Measurements from ENCODE around the gene LPCAT1. TPM values are rescaled to one million over a fixed set of nuclear protein-coding genes. Genes with fewer than 3 reads are reported as not detected.

LPCAT1 gene
- total and polyA plus RNA-seq, 3 donors from 2014 or later = 21.1 to 27.1 (median 23.9) TPM

DNA sequence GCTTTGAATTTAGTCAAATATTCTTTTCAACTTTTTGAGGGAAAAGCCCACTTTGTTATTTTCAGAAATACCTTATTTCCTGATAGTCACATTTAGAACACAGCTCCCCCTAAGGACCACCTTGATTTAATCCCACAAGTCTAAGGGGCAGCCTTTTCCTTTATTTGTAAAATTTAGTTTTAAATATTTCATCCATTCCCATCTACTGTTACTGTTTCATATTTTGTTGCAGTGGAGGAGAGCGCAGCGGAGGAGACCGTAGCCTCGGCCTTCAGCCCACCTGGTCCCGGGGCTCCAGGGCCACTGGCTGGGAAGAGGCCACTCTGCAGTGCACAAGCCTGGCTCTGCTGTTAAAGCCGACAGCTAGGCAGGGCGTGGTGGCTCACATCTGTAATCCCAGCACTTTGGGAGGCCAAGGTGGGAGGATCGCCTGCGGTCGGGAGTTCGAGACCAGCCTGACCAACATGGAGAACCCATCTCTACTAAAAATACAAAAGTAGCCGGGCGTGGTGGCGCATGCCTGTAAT lies 19.6 kb downstream of the LPCAT1 start:
- no peak for DNase-seq
- Histone ChIP-seq H3K27me3 (no peaks in the 10 kb centered on the region), H3K9me3 (no peaks in the 10 kb centered on the region), H3K36me3 (ENCODE audit: low read depth, missing control alignments) (no peaks in the 10 kb centered on the region), H3K27ac (no peak overlapping the region), H3K4me1 (peaks cover 7% of the 10 kb centered on the region), H3K4me3 (no peak overlapping the region)
- WGBS, 2 donors = 86 to 94% methylated on average over 8 to 14 of the region's 14 CpGs
- intact Hi-C loops (cut with DNase I; ENCODE audit: low total_unique reads) = no loop called here
- TF ChIP-seq, protein P1, sequence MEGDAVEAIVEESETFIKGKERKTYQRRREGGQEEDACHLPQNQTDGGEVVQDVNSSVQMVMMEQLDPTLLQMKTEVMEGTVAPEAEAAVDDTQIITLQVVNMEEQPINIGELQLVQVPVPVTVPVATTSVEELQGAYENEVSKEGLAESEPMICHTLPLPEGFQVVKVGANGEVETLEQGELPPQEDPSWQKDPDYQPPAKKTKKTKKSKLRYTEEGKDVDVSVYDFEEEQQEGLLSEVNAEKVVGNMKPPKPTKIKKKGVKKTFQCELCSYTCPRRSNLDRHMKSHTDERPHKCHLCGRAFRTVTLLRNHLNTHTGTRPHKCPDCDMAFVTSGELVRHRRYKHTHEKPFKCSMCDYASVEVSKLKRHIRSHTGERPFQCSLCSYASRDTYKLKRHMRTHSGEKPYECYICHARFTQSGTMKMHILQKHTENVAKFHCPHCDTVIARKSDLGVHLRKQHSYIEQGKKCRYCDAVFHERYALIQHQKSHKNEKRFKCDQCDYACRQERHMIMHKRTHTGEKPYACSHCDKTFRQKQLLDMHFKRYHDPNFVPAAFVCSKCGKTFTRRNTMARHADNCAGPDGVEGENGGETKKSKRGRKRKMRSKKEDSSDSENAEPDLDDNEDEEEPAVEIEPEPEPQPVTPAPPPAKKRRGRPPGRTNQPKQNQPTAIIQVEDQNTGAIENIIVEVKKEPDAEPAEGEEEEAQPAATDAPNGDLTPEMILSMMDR (IDR thresholded peaks at IDR 0.05) = no peak
- TF ChIP-seq POLR2A (IDR thresholded peaks at IDR 0.05) = no peak

DNA sequence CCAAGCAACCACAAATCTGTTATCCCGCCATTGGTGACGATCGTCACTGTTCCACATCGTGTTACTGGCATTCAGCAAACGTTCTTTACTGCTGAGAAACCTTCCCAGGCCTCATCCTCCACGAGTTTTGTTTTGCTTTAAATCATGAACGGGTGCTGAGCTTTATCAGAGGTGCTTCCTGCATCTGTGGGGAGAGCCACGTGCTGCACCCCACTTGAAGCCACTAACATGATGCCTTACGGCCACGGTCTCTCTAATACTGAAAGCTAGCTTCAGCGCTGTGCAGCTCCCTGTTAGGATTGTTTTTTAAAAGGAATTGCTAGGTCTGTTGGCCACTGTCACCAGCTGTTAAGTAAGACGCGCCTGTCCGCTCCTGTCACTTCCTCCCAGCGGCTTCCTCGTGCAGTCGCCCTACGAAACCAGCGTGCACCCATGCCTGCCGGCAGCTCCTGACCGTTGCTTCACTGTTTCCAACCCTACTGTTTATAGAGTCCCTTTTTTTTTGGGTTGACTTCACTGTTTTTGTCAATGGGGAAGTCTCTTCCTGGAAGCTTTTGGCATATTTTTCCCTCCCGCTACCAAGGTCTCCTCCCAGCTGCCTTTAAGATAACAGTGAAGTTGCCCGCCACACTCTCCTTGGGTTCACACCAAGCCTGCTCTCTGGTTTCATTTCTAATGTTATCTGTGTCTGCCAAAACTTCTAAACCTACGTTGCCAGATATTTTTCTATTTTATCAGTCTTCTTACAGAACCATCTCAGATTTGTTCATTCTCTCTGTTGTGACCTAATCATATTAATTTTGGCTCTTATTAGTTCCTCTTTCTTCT lies 20.3 kb downstream of the LPCAT1 start:
- Histone ChIP-seq H3K9me3 (no peaks in the 10 kb centered on the region), H3K27me3 (no peaks in the 10 kb centered on the region), H3K27ac (no peak overlapping the region), H3K4me3 (no peak overlapping the region), H3K36me3 (ENCODE audit: low read depth, missing control alignments) (no peaks in the 10 kb centered on the region), H3K4me1 (peaks cover 7% of the 10 kb centered on the region)
- DNase-seq = peak; percentile 64
- 72 to 73% methylated on average over 24 of the region's 24 CpGs for WGBS, 2 donors
- intact Hi-C loops (cut with DNase I; ENCODE audit: low total_unique reads) = no loop called here
- TF ChIP-seq, protein P1 (IDR thresholded peaks at IDR 0.05) = no peak
- TF ChIP-seq POLR2A (IDR thresholded peaks at IDR 0.05) = no peak

GRCh38 chr5:1502737-1503120 lies 21.0 kb downstream of the LPCAT1 start:
- intact Hi-C loops (cut with DNase I; ENCODE audit: low total_unique reads) = no loop called here
- no peak overlapping the region for H3K27ac ChIP-seq
- TF ChIP-seq, protein P1 (IDR thresholded peaks at IDR 0.05) = no peak
- no peak for TF ChIP-seq POLR2A (IDR thresholded peaks at IDR 0.05)
- peaks cover 7% of the 10 kb centered on the region for H3K4me1 ChIP-seq
- H3K9me3 ChIP-seq = no peaks in the 10 kb centered on the region
- H3K27me3 ChIP-seq = no peaks in the 10 kb centered on the region
- no peak overlapping the region for H3K4me3 ChIP-seq
- no peaks in the 10 kb centered on the region for H3K36me3 ChIP-seq (ENCODE audit: low read depth, missing control alignments)
- WGBS, 2 donors = 93 to 97% methylated on average over 9 to 10 of the region's 10 CpGs
- no peak for DNase-seq

GRCh38 chr5:1502046-1502736 lies 21.6 kb downstream of the LPCAT1 start:
- Histone ChIP-seq H3K9me3 (no peaks in the 10 kb centered on the region), H3K4me1 (peaks cover 7% of the 10 kb centered on the region), H3K4me3 (no peak overlapping the region), H3K27ac (no peak overlapping the region), H3K36me3 (ENCODE audit: low read depth, missing control alignments) (no peaks in the 10 kb centered on the region), H3K27me3 (no peaks in the 10 kb centered on the region)
- 90 to 93% methylated on average over 21 to 23 of the region's 23 CpGs for WGBS, 2 donors
- TF ChIP-seq, protein P1 (IDR thresholded peaks at IDR 0.05) = no peak
- TF ChIP-seq POLR2A (IDR thresholded peaks at IDR 0.05) = no peak
- intact Hi-C loops (cut with DNase I; ENCODE audit: low total_unique reads) = no loop called here
- no peak for DNase-seq

All from testis (tissue), 3 donors.